Anterior cingulate cortex (tissue), 58 donors: Measurements from ENCODE around the gene HOXD12.

ENCODE experiments used
- DNase-seq, 58 donors: peaks; one replicate each; lab custom pipeline; 2025; lab: John Stamatoyannopoulos, UW

HOXD12 gene

DNA sequence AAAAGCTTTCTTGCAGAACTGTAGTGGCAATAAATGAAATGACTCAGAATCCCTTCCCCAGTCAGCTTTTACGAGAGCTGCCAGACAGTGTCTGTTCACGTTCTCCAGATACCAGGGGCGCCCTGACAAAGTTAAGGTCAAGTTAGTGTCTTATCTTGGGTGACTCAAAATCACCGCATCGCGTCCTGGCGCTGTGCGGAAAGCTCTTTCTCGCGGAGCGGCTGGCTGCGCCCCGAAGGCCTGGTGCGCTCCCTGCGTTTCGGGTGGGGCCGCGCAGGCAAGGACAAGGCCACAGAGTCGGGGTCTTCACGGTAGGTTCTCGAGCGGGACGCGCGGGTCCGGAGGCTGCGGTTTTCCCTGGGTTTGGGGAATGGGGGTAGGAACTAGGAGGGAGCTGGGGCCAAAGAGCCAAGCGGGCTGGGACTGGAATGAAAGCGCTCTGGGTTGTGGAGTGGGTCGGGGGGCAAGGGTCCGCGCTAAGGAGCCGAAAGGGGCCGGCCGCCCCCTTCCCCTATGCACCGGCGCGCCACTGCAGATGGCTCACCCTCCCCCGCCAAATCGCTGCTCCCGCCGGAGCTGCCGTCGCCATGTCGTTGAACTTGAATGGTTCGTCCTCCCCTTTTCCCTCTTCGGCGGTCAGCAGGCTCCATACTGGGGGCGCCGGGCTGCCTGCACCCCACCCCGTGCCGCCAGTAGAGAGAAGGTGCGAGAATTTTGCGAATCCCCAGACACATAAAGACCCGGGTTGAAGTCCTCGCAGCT is 4.9 kb downstream of the HOXD12 start:
- DNase-seq: no peak

DNA sequence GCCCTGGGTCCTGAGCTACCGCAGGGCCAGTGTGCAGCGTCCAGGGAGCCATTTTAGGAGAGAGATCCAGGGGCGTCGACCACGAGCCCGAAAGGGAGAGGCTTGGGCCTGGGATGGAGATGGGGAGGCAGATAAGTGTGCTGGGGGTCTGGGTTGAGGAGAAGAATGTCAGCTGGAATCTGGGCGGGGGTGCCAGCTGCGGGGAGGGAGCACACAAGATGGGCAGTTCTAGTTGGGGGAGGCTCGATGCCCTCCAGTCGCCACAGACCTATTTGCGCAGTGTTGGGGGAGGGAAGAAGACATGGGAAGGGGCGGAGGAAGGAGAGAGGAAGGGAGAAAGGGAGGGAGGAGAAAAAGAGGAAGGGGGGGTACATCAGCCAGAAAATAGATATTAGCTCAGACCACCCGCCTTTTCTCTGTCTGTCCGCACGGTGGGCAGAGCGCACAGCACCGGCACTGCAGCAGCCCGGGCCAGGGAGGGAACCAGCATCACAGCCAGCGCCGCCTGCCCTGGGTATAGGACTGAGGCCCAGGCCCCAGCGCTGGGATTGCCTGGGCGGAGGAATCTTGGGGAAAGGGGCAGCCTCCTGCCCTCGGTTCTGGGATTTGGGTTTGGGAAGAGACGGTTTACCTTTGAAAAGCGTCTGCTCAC is 5.6 kb downstream of the HOXD12 start:
- DNase-seq: no peak

DNA sequence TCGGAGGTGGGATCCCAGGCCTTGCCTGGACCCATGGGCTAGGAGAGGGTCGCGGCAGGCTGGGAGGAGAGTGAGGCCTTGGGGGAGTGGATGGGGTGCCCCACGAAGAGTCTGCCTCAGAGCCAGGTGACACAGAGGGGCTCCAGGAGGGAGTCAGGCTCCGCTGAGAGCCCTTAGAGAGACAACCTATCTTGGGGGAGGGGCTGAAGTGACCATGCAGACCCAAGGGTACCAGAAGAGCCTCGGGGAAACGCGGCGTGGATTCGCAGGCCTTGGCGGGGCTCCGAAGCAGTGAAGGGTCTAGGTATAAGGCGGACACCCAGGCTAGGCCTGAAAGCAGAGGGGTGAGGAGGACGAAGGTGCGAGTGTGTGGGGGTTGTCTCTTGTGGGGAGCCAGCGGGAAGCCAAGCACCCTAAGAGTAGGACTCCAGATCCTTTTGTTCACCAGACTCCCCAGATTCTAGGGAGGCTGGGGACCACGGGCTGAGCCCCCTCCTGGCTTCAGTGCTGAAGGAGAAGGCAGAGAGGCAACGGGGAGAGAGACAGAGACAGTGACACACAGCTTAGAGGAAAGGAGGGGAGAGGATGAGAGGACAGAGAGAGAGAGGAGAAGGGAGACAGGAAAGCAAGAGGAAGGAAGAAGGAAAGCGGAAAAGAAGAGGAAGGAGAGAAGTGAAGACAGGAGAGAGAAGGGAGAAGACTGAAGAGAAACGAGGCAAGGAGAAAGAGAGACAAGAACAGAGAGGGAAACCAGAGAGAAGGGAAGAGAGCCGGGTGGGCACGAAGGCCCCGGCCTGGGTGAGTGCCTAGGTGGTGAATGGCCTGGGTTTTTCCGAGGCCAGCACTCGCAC is 6.4 kb downstream of the HOXD12 start:
- no peak for DNase-seq

DNA sequence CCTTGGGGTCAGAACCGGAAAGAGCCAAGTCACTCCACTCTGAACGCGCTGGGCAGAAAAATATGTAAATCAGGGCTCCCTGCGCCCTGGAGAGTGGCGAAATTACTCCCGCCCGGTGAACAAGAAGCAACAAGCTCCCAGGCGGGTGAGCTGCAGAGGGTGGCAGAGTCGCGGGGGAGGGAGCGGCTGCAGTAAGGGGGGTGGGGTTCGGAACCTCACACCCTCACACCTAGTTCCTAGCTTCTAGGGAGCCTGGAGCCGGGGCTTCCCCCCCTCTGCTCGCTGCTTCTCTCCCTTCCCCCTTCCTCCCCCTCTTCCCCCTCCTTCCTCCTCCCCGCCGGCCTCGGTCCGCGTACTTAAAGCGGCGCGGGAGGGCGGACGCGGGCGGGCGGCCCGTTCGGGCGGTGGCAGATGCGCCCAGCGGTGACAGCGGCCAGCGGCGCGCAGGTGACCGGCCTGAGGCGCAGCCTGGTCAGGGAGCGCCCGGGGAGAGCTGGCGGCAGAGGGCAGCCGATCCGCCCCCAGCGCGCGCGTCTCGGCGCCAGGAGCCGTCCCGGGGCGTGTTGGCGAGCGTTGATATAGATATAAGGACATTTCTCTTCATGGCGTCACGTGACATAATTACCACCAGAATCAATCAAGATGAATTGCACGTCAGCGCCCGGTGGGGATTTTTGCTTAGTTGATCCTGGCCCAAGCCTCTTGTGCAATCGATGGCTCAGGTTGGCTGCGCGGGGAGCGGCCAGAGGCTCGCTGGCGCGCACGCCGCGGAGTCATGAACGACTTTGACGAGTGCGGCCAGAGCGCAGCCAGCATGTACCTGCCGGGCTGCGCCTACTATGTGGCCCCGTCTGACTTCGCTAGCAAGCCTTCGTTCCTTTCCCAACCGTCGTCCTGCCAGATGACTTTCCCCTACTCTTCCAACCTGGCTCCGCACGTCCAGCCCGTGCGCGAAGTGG is 7.3 kb downstream of the HOXD12 start, which contains the start of gene HOXD11:
Gene HOXD11, plus strand, starts transcription at position 700 of the 959 bp plus-strand sequence. Its CDS starts 76 bp downstream, at position 776.
- DNase-seq: no peak

DNA sequence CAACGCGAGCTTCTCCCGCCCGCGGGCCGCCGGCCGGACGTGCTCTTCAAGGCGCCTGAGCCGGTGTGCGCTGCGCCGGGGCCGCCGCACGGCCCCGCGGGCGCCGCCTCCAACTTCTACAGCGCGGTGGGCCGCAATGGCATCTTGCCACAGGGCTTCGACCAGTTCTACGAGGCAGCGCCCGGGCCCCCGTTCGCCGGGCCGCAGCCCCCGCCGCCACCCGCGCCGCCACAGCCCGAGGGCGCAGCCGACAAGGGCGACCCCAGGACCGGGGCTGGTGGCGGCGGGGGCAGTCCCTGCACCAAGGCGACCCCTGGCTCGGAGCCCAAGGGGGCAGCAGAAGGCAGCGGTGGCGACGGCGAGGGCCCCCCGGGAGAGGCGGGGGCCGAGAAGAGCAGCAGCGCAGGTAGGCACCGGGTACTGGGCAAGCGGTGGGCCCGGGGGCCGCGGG is 8.2 kb downstream of the HOXD12 start:
- DNase-seq: no peak

DNA sequence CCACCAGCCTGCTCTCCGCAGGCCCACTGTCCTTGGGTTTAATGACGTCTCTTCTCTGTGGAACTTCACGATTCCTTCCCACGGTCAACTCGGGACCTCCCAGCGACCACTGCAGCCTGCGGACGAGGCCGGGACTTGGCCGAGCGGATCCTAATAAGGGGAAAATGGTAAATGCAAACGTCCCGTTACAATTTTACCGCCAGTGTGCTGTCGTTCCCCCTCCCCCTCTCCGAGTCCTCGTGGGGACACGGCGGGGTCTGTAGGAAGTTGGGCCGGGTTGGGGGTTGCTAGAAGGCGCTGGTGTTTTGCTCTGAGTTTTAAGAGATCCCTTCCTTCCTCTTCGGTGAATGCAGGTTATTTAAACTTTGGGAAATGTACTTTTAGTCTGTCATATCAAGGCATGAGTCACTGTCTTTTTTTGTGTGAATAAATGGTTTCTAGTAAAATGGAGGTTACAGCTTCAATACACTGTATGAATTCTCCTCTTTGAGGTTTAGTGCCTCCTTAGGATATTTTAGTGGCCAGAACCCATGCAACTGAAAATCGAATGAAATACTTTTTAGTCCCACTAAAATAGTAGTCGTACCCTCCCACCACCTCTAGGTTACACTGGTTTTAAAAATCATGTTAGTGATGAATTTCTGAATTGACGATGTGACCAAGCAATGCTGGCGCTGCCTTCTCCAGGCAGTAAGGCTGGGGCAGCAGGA is 9.8 kb downstream of the HOXD12 start:
- DNase-seq: no peak

DNA sequence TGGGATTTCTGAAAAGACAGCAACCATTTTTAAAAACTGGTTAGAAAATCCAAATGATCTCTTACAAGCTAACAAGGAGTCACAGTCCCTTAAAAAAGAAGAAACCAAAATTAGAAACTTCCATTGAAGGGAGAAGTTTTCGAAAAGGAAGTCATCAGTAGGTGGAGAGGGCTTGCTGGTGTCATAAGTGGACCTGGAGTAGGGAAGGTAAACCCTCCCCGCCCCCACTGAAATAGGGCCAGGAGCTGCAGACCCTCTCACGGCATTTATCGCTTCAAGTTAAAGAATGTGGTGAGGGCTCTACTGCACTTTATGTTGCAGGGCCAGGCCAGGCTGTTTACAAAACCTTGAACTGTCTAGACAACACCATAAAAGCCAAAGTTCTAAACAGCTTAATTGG is 10.4 kb downstream of the HOXD12 start:
- DNase-seq: no peak

DNA sequence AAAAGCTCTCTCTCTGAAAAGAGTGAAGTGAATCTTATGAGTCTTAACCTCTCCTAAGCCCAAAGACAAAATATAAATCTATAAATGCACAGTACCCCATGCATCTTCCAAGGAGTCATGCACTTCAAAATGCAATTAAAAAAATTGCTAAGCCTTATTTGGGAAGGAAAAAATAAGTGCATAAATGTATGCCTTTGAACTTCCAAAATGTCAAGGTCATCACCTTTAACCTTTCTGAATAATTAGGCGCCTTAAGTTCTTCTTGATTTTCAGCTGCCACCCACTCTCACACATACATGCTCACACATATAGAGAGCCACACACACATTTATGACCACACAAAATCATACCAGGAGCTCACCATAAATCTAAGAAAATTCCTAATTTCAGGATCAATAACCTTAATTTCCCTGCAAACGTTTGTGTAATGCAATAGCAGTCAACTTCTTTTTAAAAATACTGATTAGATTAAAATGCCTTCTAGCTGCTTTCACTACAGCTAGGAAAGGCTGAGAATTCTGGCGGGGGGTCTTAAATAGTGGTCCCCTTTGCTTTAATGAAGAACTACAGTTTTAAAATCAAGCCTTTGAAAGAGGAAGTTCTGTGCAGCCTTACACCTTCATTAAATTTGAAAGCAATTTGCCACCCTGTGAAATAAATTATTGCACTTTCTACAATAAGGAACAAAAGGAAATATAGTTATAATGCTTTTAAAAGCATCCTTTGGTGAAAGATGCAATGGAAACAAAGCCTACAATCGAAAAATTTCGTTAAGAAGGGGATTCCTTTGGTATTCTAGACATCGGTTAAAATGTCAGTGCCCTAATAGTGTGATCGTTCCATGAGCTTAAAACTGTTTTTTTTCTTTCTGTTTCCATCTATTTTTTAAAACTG is 11.1 kb downstream of the HOXD12 start:
- no peak for DNase-seq

DNA sequence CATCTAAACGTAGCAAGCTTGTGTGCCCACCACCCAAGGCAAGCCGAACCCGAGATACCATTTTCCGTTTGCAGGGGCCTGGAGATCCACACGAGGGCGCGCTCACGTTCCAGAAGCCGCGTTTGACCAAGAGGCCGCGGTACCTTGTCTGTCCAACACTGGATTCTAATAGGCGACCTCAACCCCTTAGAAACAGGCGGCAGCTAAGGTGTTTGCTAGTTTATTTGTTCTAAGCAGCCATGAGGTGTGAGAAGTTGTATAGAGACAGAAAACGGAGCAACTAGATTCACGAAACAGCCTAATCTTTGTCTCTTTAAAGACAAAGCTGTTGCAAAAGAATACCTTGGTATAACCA is 11.7 kb downstream of the HOXD12 start:
- DNase-seq: no peak

DNA sequence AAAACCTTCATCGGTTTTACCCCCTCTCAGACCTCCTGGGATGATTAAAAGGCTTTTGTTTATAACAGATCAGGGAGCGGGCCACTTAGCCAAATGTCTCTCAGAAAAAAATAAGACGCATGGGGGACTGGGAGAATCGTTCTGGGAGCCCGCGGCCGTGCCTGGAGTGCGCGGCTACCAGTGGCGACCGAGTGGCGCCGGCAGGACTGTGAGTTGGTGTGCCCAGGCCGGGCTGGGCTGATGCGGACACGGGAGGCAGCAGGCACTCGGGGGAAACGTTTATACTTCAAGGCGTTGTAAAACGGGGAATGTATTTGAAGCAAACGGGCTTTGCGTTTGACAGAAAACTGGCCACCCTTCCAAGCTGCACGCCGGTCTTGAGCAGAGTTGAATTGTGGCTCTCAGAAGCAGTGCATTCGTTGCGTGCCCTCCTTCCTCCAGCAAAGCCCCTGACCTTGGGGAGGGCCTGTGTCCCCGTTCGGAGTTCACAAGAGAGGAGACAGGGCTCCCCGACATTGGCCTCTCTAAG is 12.3 kb downstream of the HOXD12 start:
- DNase-seq: no peak

DNA sequence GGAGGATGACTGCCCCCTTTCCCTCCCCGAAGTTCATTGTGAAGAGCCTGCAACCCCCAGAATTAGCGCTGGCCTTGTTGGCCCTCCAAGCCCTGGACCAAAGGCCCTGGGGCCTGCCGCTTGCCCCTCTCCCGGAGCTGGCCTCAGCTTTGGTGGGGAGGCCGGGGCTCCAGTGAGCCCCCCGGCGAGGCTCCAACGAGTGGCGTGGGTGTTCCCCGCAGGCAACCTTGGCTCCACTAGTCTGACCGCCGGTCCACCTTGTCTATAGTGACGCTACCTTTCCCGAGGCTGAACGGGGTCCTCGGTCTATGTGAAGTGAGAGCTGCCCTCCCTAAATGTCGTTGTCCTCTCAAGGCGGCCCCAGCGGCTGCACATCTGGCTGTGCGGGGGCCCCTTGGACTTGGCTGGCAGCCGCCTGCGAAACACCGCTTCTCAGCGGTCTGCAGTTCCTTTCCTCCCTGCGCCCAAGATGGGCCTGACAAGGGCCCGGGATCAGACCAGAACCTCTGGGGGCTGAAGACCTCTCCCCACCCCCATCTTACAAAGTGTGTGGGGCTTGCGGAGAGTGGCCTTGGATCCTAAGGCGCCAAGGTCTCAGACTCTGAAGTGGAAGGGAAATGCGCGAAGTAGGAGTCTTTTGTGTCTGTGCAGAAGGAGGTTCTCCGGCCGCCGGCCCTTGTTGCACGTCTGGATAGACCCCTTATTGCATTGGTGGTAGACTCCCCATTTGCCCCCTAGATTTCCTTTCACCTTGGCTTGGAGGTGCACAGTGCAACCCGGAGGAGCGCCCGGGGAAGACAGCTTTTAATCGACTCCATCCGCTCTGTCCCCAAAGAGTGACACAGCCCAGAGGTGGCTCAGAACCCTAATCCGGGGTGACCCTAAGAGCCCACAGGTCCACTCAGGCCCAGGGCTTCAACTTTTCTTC is 13.0 kb downstream of the HOXD12 start:
- no peak for DNase-seq

DNA sequence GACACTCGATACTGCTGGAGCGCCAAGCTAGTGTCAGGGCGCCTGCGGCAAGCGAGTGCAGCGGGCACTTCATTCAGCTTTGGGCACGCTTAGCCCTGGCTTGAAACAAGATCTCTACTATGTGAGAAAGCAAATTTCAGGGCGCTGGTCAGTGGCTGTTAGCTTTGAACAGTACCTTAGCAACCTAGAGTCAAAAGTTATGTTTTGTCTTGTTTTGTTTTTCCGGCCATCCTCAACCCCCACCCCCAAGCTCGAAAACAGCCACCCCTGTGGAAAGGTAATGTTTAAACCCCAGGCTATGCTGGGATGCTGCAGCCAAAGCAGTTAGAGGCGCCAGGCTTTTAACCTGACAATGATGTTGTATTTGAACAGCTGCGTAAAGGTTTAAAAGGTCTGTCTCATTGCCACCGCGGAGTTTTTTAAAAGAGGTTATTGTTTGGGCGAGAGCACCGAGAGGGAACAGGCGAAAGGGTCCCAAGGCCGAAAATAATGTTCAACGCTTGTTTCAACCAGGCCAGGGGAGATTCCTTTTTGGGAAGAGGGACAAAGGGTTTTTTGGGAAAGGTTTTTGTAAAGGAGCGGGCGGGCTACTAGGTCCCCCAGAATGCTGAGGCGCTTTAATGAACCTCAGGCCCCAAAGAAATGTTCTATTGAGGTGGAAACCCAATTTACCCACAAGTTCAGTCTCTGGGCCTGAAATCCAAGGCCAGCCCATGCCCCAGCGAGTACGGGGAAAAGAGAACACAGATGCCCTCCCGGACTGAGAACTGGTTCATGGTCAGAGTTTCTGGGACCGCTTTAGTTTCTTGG is 14.7 kb downstream of the HOXD12 start:
- DNase-seq: no peak

DNA sequence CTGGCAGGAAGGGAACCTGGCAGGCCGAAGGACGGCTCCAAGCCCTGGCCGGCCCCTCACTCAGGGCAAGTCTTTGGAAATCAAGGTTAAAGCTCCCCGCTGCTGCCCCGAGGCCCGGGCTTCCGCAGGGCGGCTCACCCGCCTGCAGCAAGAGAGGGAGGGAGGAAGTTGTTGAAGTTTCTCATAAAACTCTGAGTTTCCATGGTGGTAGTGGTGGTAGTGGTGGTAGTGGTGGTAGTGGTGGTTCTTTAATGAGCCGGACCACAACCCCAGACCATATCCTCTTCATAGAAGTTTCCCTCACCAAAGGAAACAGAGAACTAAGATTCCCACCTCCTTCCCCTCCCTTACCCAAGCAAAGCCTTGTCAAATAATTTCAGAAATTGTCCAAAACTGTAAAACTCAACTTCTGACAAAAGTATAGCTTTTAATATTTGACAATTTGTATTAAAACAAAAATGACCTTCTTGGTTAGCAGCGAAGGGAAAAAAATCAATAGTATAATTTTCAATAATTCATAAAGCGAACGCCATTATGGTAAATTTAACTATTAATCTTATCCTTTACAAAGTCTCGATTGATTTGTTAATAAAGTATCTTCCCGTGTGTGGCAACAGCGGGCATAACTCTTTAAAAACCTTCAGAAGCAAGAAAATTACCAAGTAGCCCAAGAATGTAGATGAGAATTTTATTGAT is 15.5 kb downstream of the HOXD12 start:
- no peak for DNase-seq

DNA sequence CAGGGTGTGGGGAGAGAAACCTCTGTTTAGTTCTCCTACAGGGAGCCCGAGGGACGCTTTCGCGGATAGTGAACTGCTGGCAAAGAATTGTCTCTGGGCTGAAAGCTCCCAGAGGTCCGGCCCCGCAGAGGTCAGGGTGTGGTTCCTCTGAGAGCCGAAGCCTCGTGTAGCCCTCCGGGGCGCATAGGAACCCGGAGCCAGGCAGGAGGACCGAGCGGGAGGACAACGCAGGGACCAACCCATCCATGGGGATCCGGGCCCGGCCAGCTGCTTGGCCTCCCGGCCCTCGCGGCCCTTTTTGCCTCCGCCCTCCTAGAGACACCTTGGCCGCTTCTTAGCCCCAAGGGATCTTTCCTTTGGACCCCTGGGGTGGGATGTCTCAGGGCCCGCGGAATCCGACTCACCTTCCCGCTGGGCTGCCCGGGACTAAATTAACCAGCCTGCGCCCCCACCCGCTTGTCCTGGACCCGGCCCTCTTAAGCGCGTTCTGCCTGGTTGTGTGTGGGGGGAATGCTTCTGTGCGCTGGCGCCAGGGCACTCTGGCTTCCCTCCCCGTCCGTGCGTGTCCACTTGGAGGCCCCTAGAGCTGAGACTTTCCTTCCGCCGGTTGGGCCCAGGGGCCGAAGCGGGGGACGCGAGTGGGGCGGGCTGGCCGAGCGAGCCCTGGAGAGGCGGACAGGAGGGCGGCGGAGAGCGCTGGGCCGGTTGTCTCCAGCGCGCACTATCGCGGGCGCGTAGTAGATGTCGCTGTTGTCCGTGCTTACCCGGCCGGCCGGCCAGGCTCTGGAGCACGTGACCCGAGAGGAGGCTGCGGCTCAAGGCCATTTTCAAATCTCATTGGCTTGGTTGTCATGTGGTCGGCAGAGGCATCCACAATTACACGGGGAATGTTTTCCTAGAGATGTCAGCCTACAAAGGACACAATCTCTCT is 16.6 kb downstream of the HOXD12 start, which contains the start of gene HOXD10:
Gene HOXD10, plus strand, starts transcription at position 896 of the 931 bp plus-strand sequence. CDS start 56 bp downstream, outside the sequence.
- no peak for DNase-seq
